Chondrocyte (in vitro differentiated cells): ENCODE results near the gene TEPSIN. TPM values are rescaled to one million over a fixed set of nuclear protein-coding genes. Genes with fewer than 3 reads are reported as not detected.

Experiments used
- DNase-seq: peaks from one replicate; pipeline ENCODE4 v3.0.0; 2021; ENCODE audit warnings: mixed read lengths, low spot score
- H3K27ac Mint-ChIP-seq: one replicate; pipeline ENCODE4 v1.8.0; 2021; ENCODE audit warnings: mild to moderate bottlenecking, moderate library complexity, mixed read lengths; ENCODE audit not compliant: unreplicated experiment
- H3K27me3 Mint-ChIP-seq: 2 replicates; pipeline ENCODE4 v1.8.0; 2021; ENCODE audit warnings: low read depth, mixed read lengths
- H3K36me3 Mint-ChIP-seq: 2 replicates; pipeline ENCODE4 v1.8.0; 2021; ENCODE audit warnings: low read depth, mixed read lengths
- H3K4me1 Mint-ChIP-seq: 2 replicates; pipeline ENCODE4 v1.8.0; 2021; ENCODE audit warnings: low read depth, mild to moderate bottlenecking, mixed read lengths
- H3K4me3 Mint-ChIP-seq: one replicate; pipeline ENCODE4 v1.8.0; 2021; ENCODE audit warnings: mild to moderate bottlenecking, moderate library complexity, mixed read lengths; ENCODE audit not compliant: unreplicated experiment
- H3K9me3 Mint-ChIP-seq: 2 replicates; pipeline ENCODE4 v1.8.0; 2021; ENCODE audit warnings: low read depth, mixed read lengths
- CTCF ChIP-seq: fragments of 200-600 bp; sonication (generic); IDR thresholded peaks from 2 replicates; pipeline ENCODE4 v1.5.0; 2021; ENCODE audit warnings: antibody characterized with exemption, mild to moderate bottlenecking, moderate library complexity
- total RNA-seq: library from RNA; stranded (reverse); gene quantifications from 3 replicates; pipeline ENCODE4 v1.2.1, GENCODE V29; 2021

The TEPSIN gene
- total RNA-seq, 1 donor from 2014 or later, result 27.1 TPM

DNA sequence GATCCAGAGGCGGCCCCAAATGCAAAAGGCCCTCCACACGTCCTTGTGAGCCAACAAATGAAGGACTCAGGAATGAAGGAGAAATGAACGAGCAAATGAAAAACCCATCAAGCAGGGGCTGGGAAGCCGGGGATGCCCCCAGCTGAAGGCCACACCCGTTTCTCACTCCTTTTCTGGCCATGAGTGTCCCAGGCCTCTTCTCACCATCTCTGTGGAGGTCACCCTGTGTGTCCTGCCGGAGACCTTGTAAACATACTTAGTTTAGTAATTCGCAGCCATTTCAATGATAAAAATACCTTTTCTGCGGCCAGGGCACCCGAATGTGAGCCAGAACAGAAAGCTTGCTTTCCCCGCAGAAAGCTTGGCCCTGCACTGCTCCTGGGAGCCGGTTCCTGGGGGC, 51.7 kb downstream of the TEPSIN start:
- Mint-ChIP-seq H3K36me3 (peaks cover 2% of the 10 kb centered on the region), H3K27me3 (no peaks in the 10 kb centered on the region), H3K27ac (no peak overlapping the region), H3K4me3 (no peak overlapping the region), H3K4me1 (no peaks in the 10 kb centered on the region), H3K9me3 (no peaks in the 10 kb centered on the region)
- DNase-seq, result no peak
- TF ChIP-seq CTCF, result no peak

GRCh38 chr17:81186203-81186602, 52.7 kb downstream of the TEPSIN start:
- TF ChIP-seq CTCF, result no peak
- Mint-ChIP-seq H3K36me3 (peaks cover 2% of the 10 kb centered on the region), H3K4me3 (no peak overlapping the region), H3K27me3 (no peaks in the 10 kb centered on the region), H3K4me1 (no peaks in the 10 kb centered on the region), H3K9me3 (no peaks in the 10 kb centered on the region), H3K27ac (no peak overlapping the region)
- DNase-seq, result no peak

- no peak overlapping the region for H3K27ac Mint-ChIP-seq
- no peak for DNase-seq
- no peaks in the 10 kb centered on the region for H3K4me1 Mint-ChIP-seq
- no peak overlapping the region for H3K4me3 Mint-ChIP-seq
- H3K36me3 Mint-ChIP-seq, result peaks cover 2% of the 10 kb centered on the region
- no peak for TF ChIP-seq CTCF
- H3K9me3 Mint-ChIP-seq, result no peaks in the 10 kb centered on the region
- no peaks in the 10 kb centered on the region for H3K27me3 Mint-ChIP-seq
Measured at GRCh38 chr17:81184555-81184954, 54.3 kb downstream of the TEPSIN start.

DNA sequence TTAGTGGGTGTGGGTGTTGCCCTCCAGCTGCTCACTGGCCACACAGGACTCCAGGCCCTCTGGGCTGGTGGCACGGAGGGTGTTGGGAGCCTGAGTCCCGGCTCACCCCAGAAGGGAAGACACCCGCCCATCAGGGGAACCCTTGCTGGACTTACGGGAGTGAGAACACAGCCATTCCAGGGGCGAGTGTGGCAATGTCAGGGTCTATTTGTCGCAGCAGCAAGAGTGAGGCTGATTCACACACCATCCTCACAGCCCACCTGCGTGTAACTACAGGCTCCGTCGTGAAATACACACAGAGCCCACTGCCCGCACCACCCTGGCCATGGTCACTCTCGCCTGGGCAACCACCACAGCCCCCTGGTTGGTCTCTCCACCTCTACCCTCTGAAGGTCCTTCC, 55.0 kb downstream of the TEPSIN start:
- Mint-ChIP-seq H3K4me3 (no peak overlapping the region), H3K27ac (no peak overlapping the region), H3K27me3 (no peaks in the 10 kb centered on the region), H3K9me3 (no peaks in the 10 kb centered on the region), H3K4me1 (no peaks in the 10 kb centered on the region), H3K36me3 (no peaks in the 10 kb centered on the region)
- DNase-seq, result no peak
- TF ChIP-seq CTCF, result no peak

DNA sequence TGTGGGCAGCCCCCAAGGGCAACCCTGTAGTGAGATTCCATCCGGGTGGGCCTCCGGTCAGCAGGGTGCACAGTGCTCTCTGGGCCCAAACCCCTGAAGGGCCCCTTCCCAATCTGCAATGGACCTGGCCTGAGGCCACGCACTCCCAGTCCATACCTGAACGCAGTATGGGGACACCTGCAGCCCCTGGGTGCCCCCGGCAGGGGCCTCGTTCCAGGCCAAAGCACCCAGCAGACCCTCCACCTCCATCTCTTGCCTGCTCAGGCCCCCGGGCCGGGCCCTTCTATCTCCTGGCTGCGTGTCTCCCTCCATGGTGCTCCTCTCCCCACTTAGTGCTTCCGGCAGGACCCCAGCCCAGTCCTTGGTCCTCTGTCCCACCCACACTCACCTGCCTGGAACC, 55.5 kb downstream of the TEPSIN start:
- no peak for TF ChIP-seq CTCF
- Mint-ChIP-seq H3K27me3 (no peaks in the 10 kb centered on the region), H3K36me3 (no peaks in the 10 kb centered on the region), H3K9me3 (no peaks in the 10 kb centered on the region), H3K27ac (no peak overlapping the region), H3K4me3 (no peak overlapping the region), H3K4me1 (no peaks in the 10 kb centered on the region)
- DNase-seq, result no peak
